Stimulated activated CD4-positive, alpha-beta T cell treated with anti-CD3 and anti-CD28 coated beads, Interleukin-12 subunit alpha, Interleukin-12 subunit beta, amount 100 ng/mL, for 4 hours (primary cell): ENCODE data around the gene CFAP100.

Experiments
- DNase-seq: peaks from one replicate; pipeline ENCODE4 v3.0.0-alpha.2; 2020

Gene CFAP100

DNA sequence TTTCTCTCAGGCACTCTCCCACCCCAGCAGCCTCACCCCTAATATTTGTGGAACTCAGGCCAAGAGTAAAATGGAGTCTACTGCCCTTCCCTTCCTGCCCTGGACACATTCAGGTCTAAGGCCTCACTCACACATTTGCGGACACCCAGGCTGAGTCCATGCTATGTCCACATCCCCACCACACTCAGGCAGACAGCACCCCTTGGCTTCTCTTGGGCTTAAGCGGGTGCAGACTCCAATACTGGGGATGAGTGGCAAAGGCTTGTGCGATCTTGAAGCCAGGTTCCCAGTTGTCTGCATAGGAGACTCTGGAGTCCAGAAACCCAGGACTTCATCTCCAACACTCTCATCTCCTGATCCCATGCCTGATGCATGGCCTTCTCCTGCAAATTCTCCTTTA is 17.5 kb upstream of the CFAP100 start:
- no peak for DNase-seq

DNA sequence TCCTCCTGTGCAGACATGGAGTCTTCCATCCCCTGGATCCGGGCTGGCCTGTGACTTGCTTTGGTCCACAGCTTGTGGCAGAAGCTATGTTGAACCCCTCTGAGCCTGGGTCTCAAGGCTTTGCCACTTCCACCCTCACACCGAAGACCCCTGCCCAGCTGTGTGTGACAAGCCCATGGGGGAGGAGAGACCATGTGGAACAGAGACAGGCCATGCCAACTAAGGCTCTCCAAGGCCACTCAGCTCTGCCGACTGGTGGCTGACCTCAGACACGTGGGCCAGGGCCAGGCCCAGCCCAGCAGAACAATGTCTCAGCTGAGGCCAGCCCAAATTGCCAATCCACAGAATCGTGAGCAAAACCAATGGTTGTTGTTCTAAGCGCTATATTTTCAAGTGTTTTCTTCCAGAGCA is 16.4 kb upstream of the CFAP100 start:
- no peak for DNase-seq

DNA sequence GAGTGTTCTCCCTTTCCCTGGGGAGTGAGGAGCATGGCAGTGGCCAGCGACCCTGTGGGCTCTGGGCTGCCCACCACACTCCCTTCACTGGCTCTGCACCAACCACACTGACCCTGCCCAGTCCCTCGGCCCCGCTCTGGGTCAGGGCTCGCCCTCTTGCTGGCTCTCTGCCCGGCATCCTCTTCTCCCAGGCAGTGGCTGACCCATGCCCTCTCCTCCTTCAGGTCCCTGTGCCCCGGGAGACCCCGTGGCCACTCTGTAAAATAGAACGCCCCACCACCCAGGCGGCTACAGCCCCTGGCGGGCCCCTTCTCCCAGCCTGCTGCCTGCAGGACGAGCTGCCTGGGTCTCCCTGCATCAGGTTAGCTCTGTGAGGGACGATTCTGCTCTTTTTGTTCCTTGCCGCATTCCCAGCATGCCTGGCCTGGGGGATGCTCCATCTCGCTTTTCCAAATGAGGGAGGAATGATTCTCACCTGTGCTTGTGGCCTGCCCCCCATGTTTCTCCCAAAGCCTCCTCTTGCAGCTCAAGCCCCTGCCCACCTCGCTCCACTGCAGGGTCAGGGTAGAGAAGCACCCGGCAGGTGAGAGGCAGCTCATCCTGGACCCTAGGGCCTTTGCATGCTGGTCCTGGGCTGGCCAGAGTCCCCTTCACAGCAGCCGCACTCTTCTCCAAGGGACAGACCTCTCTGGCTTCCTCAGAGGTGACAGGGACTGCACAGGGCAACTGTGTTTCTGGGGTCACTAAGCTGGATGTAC is 14.5 kb upstream of the CFAP100 start:
- no peak for DNase-seq

DNA sequence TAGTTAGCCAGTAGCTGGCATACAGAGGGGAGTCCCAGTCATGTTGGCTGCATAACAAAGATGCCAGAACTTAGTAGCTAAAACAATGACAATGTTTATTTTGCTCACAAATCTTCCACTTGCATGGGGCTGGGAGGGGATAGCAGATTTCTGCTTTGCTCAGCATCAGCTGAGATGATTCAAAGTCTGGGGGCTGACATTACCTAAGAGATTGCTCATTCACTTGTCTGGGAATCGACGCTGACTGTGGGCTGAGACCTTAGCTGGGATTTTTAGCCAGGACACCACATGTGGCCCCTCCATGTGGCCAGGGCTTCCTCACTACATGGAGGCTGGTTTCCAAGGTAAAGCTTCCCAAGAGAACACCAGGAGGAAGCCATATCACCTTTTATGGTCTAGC is 12.7 kb upstream of the CFAP100 start:
- DNase-seq: no peak

DNA sequence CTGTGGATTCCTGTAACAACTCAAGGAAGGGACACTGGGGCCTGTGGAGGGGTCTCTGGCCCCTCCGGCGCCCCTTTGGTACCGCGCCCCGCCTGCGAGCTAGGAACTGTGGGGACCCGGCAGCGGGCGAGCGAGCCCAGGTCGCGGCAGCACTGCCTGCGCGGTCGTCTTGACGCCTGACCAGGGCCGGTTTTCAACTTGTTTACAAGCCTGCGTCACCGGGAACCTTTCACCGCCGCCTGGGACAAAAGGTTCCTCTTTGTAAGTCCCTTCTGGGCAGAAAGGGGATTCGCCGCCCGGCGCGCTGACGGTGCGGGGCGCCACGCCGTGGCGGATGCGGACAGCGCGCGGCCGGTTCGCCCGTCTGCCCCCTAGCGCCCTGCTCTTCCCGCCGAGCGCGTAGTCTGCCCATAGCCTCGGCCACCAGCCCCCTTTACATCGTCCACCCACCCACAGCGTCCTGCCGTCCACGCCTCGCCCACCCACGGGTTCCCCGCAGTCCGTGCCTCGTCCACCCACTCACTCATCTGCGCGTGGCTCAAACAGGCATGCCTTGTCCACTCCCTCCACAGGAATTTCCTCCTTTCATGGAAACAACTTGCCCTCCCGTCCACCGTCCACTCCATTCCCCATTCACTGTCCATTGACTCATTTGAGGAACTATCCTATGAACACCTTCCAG is 5.5 kb upstream of the CFAP100 start:
- peak; percentile 30 for DNase-seq

DNA sequence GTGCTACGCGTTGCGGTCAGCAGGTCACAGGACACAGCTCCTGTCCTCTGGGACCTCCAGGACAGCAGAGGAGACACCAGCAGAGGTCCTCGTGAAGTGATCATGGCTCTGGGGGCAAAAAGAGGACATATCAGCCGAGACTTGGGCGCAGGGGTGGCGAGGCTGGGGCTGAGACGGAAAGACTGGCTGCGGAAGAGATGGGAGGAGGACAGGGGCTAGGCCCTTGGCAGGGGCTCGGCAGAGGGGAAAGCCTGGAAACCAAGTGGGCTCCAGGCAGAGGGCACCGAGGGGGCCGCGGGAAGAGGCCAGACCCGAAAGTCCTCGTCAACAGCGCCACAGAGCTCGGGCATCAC is 4.9 kb upstream of the CFAP100 start:
- no peak for DNase-seq

DNA sequence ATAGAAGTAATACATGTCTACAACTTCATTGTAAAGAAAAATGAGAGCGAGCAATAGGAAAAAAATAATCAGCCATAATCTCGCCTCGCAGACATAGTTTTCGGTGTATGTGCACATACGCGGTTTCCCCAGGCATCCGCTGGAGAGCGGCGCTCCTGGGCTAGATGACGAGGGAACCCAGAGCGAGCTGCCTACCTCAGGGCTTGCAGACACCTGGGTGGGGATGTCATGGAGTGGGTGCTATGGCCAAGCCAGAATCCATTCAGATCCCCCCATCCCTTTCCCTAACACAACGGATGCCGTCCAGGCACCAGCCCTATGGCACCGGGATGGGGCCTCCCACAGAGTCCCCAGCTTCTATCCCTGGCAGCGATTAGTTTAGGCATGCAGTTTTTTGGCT is 4.5 kb upstream of the CFAP100 start:
- DNase-seq: no peak

DNA sequence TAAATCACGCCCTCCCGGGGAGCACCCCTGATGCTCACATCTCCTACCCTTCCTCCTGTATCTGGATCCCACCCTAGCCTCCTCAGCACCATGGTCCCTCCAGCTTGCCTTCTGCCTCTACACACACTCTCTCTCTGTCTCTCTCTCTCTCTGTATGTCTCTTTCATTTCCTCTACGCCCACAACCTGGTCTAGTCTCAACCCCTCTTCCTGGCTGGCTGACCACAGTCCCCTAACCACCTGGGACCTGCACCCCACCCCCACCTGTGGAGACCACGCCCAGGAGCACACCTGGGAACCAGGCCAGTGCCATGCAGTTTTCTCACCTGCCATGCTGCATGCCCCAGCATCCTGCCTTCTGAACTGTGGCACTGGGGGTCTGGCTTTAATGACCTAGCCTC is 4.0 kb upstream of the CFAP100 start:
- no peak for DNase-seq

DNA sequence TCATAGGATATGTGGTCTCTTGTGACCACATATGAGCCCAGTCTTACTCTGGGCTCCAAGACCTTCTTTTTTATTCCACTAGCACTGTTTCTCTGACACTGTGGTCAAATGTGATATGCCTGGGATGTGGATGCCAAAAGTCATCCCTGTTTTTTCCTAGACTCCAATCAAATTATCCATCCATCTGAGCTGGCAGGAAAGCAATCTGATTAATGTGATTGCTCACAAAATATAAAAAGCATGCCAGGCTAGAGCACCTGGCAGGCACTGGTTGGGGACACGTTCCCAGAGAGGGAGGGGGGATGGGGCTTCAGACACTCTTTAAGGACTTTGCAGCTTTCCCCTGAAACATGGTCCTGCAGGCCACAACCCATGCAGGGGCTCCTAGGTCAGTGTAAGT is 3.1 kb upstream of the CFAP100 start:
- DNase-seq: no peak

DNA sequence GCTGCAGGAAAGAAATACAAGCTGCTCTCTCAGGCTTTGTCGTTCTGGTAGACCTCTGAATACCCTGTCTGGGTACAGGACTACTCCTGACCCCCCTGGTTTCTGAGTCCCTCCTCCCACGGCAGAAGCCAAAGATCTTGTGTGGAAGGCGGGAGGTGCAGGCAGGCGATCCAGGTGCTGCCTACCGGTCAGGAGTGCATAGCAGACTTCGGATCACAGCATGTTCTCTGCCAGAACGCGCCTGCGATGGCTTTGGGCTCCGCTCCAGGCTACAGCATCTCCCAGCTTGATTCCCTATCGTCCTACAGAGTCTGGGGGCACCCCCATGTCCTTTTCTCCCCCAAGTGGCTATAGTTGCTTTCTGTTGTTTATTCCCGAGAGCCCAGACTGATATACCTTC is 2.5 kb upstream of the CFAP100 start:
- DNase-seq: no peak

DNA sequence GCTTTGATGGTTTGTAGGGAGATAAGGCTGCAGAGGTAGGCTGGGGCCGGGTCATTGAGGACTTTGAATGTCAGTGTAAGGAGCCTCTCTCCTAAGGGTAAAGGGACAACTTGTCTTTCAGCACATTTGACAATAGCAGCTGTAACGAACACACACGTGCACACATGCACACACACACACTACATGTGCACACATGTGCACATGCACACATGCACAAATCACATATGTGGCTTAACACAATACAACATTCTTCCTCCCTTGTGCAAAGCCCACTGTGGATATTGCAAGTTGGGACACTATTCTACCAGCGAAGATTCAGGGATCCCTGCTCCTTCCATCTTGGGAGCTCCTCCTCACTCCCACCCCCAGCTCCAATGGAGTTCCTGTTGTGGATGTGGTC is 1.1 kb upstream of the CFAP100 start:
- no peak for DNase-seq

DNA sequence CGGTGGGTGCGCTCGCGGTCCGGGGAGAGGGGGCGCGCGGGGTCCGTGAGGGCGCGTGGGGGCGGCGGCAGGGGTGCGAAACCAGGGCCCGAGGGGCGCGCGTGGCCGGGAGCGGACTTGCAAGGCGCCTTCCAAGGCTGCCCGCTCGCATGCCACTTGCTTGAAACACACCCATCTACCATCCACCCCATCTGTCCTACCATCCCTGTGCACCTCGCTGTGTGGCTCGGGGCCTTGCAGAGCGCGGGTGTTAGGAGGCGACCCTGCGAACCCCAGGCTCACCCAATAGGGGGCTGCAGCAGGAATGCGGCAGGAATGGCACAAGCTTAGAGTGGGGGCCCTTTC is 240 bp downstream of the CFAP100 start:
- DNase-seq: no peak

DNA sequence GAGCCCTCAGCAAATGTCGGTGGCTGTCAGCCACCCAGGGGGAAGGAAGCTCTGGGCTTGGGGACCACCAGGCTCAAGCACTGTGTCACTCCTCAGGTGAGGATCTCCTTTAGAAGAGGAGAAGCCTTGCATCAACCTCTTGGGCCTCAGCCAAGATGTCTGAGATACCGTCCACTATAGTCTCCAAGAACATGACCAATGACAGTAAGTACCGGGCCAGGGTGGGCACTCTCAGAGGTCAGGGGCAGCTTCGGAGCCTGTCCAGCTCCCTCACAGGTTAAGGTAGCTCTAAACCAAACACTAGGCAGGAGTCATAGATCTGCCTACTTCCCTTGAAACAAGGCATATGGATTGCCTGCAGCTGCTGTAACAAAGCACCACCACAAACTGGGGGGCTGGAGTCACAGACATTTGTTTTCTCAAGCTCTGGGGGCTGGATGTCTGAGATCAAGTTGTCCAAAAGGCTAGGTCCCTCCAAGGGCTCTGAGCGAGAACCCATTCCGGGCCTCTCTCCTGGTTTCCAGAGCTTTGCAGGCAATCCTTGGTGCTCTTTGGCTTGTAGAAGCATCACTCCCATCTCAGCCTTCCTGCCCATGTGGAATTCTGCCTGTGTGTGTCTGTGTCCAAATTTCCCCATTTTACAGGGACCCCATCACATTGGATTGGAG is 1.3 kb downstream of the CFAP100 start:
- DNase-seq: no peak

DNA sequence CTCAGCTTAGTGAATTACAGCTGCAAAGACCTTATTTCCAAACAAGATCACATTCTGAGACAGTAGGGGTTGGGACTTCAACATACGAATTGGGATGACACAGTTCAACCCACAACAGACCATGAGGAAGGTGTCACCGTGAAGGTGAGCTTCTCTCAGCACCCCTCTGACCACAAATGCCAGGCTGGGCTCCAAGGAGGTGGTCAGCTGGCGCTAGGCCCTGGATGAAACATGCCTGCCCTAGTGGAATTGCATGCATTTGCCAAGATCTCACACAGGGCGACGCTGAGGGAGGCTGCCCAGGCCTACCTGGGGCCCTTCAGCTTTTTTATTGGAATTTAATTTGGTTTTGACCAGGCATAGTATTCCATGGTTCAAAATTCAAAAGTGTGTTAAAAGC is 1.8 kb downstream of the CFAP100 start:
- DNase-seq: no peak

DNA sequence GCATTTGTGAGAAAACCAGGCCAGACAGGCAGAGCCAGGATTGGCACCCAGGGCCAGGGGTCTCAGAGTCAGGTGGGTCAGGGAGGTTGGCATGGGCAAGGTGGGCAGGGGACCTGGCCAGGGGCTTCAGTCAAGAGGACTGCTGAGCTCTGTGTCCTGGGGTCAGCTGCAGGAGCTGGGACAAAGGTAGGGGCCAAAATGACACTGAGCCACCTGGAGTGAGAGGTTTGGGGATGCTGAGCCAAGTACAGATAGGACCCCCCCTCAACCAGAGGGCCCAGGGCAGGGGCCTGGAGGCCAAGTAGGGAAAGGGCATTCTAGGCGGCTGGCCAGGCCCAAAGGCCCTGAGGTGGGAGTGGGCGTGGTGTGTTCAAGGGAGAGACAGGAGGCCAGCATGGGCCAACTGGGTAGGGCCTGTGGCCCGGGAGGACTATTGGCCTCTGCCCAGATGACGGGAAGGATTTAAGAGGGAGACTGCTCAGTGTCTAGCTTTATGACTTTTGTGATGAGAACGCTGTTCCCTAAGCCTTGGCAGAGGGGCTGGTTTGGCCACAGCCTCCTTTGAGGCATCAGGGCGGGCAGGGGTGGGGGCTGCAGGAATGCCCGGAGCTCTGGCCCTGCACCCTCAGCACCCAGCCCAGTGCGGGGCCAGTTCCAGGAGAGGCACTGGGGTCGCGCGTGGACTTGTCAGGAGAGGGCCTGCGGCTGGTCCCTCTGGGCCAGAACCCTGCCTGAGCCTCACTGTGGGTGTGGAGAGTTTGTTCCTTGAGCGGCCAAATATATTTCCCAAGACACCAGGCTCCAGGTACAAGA is 3.1 kb downstream of the CFAP100 start:
- no peak for DNase-seq

DNA sequence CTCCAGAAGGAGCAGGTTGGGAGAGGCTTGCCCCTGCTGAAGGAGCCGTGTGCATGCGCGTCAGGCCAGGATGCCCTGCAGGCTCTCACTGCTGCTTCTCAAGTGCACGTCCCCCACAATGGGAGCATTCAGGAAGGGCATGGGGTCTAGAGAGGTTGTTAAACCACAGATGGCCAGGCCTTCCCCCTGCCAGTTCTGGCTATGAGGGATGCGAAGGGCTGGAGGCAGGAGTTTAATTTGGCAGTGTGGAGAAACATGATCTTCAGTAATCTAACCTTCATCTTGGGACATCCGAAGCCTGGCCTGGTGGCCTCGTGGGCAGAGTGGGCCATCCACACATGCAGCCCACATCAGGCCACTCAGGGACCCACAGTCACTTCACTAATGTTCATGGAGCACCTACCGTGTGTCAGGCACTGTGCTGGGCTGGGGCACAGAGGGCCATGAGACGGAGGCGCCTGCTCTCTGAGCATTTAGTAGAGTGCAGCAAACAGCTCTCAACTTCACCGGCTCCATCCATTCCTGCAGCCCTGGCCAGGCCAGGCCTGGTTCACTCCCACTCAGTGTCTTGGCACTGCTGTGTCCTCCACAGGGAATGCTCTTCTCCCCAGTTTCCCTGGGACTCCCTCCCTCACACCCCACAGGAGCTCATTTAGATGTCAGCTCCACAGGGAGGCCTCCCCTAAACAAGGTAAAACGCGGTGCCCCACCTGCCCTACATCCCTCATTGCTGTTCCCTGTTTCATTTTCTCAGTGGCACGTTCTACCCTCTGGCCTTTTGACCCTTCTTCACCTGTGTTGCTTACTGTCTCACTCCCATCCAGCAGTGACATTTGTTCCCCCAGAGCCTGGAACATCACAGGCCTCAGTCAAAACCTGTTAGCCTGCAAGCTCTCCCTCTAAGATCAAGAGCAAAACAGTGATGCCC is 4.0 kb downstream of the CFAP100 start:
- no peak for DNase-seq

DNA sequence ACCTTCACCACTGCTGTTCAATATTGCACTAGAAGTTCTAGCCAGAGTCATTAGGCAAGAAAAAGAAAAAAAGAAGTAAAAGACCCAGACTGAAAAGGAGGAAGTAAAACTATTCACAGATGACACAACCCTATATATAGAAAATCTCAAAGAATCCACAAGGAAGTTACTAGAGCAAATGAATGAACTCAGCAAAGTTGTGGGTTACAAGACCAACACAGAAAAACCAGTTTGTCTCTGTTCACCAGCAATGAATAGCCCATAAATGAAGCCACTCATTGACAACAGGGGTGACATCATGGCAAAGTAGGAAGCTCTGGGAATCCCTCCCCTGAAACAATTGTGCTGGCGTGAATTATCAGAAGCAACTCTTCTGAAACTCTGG is 4.6 kb downstream of the CFAP100 start:
- no peak for DNase-seq

DNA sequence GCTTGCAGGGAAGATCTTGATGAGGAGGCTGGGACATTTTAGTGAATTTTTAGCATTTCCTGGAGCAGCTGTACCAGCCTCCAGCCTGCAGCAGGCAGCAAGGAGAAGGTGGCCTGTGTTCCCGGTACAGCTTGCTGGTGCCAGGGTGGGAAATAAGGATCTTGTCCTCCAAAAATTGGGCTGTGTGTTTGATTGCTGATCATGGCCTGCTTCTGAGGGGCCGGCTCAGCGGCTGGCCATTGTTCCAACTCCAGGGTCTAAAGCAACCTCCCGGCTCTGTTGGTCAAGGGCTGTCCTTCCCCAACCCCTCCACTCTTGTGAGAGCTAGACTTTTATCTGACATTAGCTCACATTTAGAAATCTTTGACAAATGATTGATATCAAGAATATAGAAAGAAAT is 5.0 kb downstream of the CFAP100 start:
- DNase-seq: no peak

DNA sequence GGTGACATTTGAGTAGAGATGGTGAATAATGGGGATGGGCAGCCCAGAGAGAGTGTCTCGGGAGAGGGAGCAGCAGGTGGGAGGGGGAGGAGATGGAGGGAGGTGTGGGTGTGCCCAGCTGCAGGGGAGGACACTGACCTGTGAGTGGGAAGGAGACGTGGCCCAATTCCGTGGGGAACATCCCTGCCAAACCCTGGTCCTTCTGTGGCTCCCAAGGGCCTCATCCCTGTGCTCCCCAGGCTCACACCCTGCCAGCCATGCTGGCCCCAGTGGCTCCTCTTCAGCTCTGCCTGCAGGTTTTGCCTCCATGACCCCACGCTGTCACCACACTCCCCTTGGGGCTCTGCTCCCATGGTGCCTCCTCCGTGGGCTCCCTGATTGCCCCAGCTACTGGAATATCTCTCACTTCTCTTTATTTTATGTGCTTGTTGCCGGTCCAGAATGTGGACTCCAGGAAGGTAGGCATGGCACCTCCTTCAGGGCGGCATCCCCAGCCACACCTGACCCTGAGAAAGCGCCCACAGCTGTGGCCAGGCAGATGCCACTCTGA is 7.0 kb downstream of the CFAP100 start:
- DNase-seq: no peak

DNA sequence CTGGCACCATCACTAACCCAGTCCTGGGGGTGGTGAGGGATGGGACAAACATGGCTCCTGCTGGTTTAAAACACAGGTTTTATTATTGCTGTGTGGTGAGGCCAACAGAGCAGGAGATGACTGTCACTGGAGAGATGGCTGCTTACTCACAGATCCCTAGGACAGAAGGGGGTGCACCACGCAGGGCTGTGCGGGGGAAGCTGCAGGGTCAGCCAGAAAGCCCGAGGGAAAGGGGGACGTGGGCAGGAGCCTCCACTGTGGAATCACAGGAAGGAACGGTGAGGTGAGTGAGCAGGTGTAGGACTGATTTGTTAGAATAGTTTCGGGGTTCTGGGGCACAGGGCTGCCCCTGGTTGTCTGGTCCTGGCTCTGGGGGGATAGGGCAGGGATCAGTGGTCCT is 7.5 kb downstream of the CFAP100 start:
- DNase-seq: no peak

DNA sequence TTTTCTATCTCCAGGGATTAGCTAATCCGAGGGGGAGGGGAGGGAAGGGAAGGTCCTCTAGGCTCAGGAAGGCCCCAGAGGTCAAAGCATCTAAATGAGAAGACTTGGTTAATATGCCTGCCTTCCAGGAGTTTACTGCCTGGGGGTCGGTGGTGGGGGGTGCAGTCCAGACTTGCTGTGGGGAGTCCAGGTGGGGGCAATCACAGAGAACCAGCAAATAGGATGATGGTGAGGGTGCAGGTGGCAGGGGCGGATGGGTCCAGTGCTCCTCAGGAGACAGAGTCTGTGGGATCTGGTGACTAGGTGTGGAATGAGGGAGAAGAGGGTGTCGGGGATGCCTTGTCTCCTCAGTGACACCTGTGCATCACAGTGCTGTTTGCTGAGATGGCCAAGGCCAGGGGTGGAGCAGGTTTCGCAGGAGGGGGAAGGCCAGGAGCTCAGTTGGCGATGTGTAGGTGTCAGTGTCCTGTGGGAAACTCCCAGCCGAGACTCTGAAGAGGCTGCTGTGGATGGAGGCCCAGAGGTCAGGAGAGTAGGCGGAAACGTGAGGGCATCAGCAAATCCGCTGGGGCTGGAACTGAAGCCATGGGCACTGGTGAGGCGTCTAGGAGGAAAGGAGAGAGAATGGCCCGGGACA is 8.1 kb downstream of the CFAP100 start:
- DNase-seq: no peak
